Nucleus accumbens (tissue), 56 donors: ENCODE measurements around the gene TGM5.

Source experiments
- DNase-seq, 56 donors: peaks; one replicate each; lab custom pipeline; 2025; lab: John Stamatoyannopoulos, UW

The TGM5 gene

DNA sequence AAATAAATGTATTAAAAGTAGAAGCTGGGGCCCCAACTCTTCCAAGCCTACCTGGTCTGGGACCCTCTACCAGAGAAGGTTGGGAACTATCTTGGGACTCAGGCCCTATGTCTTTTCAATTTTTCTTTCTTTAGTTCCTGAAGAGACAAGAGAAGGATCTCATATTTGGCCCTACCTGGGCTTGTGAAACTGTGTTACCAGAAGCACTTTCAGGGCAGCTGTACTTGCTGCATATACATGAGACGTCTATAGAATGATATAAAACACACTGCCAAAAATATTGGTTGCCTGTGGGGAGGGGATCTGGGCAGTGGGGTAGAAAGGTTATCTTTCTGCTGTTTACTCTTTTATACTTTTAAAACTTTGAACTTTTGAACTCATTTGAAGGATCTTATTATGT is 45.3 kb downstream of the TGM5 start:
- DNase-seq: no peak

DNA sequence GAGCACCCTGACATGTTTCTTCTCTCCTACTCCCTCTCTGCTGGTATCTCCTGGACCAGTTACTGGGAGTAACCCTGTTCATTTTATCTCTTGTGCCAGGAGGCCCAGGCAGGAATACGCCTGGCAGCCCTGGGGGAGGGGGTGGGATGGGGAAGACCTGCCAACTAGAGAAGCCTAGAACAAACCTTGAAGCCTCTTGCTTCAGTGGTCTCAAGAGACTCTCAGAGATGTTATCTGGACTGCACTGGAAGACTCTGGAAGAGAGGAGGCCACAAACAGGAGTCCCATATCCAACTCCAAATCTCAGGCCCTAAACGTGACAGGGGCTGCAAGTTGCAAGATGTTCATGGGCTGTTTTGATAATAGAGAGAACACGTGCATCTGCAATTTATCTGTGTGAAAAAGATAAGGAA is 45.7 kb downstream of the TGM5 start, which contains the start of gene EPB42:
TSS of gene EPB42 (minus strand) at position 28 of the 413 bp plus-strand sequence. CDS start 193 bp downstream, outside the sequence.
- DNase-seq: no peak

DNA sequence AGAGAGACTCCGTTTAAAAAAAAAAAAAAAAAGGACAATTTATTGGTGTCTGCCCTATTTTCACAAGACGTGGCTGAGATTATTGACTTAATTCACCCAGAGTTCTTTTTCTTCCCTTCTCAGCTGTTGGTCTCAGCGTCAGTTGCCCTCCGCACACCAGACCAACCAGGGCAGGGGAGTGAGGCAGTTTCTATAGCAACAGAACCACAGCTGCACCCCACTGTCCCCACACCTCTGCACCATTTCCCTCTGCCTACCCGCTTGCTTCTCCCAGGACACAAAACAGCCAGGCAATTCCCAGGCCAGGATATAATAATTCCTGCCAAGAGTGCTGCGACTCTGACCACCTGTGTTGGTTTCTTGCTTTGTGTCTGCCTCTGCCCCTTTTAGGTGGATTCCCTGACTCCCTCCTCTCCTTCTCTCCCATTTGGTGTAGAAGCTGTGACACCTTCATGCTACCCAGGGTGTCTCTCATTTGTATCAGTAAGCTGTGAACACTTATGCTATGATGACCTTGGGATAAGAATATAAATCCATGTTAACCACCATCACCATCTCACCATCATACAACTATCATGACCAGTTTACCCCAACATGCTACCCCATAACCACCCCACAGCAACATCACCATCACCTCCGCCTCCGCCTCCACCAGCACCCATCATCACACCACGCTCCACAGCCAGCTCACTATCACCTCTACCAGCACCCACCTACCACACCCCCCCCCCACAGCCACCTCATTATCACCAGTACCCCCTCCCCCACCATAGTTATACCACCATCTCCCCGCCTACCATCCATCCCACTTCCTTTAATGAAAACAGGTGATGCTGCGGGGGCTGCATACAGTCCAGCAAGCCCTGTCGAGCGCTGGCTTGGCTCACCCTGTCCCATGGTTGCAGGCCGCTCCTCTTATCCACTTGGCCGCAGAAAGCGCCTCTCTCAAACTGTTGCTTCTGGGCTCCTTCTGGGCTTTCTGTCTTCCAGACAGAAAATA is 46.5 kb downstream of the TGM5 start:
- DNase-seq: no peak

DNA sequence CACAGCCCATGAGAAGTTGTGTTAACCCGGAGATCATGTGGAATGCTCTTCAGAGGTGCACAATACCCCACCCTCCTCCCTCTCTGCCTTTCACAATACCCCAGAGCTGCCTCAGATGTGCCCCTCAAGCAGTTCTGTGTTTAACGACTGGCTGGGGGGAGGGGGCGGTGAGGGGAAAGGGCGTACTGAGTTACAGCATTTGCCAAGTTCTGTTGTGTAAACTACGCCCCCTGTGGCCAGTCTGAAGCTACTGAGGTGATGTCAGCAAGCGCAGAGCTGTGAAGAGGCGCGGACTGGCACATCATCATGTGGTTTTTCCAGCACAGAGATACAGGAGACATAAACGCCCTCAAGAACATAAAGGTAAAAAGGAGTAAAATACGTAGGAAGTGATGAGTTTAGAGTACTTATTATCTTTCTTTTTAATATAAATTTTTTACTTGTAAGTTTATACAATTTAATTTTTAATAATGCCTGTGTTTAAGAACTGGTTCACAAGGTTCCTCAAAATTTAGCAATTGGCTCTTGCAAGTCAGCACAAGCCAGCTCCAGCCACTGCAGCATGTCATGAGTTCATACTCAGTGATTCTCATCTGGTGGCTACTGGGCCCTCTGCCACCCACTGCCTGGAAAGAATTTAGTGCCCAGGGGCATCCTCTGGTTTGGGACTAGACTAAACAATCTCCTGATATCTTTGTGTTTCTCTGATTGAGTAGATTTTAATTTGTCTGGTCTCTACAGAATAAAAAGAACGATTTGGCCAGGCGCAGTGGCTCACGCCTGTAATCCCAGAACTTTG is 47.6 kb downstream of the TGM5 start:
- DNase-seq: no peak

DNA sequence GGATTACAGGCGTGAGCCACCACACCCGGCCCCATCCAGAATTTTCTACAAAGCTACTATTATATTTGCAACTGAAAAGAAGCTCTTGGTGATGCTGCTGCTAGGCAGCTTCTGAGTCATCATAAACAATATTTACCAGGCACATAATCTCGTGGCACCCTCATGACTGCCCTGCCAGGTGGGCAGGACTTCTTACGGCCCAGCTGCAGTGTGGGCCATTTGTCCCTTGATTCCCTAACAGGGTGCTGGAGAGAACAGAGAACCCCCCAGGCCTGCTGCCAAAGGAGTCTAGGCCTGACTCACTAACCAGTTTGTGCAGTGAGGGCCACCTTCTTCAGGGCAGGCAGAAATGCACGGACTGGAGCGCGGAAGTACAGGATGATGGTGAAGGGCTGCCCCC is 50.8 kb downstream of the TGM5 start:
- DNase-seq: peak in 1 of 56 donors; percentile 1

DNA sequence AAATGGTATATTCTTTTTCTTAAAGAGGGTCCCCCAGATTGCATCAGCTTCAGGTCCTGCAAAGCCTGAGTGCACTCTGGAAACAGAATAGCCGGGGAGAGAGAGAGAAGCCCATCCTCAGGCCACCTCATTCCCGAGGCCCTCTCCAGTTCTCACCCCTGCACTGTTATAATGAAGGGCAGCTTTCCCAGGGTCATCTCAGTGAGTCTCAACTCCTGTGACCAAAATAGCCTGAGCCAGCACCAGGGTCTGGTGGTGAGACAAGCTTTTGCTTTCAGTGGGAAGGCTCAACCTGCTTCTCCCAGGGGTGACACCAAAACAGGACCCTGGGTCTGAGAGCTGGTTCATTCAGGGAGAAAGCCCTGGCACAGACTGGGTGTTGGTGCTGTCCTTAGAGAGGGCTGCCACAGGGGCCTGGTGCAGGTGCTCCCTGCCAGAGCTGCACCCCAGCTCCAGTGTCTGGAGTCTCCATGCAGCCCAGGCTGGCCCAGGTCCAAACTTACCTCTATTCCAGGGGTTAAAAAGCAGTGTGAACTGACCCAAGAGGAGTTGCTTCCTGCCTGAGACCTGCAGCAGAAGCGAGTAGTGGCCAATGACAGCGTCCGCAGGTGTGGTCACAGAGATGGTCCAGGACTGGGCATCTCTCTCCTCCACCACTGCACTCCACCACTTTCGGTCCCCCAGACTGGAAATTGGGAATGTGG is 52.0 kb downstream of the TGM5 start:
- no peak for DNase-seq

DNA sequence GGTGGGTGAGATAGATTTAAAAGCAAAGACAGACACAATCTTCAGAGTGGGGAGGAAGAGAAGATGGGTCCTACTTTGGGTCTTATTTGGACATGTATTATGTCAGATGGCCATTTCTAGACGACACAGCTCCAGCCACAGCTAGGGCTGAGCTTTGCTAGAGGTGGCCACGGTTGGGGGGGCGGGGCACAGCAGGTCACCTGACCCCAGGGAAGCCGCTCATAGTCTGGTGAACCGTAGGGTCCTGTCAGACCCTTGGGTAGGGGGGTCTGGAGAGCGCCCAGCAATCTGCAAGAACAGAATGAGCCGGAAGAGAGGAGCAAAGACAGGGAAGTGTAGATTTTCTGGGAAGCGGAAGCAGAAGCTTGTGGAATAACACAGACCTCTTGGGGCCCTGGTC is 52.6 kb downstream of the TGM5 start:
- DNase-seq: no peak

DNA sequence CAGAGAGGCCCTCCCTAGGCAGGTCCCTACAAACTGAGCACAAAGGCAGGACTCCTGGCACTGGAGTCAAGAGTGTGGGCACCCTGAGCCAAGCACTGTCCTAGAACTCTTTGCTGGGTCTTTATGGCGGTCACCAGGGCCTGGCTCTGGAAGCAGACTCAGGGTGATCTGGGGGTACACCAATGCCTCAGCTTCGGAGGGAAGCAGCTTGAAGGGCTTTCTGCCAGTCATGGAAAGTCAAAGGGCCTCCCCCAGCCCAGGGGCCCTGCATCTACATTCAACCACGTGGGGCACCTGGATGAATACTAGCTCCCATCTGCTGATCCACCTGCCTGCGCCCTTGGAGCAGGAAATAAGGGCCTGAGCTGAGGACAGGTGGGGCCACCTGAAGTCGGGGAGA is 53.3 kb downstream of the TGM5 start:
- DNase-seq: no peak

DNA sequence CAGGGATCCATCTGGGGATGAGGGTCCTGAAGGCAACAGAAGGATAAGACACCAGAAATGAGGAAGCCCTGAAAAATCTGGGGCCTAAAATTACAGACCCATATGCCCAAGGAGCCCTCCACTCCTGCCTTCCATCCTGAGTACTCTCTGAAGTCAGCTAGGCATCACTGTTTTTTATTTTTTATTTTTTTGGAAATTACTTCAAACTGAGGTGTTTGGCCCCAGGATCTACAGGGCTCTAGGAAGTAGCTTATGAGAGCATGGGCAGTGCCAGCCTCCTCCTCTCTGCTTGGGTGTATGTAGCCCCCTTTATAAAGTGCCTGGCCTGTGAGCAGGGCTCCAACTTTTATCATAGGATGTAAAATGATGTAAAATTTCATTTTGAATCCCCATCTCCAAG is 53.8 kb downstream of the TGM5 start:
- DNase-seq: no peak

DNA sequence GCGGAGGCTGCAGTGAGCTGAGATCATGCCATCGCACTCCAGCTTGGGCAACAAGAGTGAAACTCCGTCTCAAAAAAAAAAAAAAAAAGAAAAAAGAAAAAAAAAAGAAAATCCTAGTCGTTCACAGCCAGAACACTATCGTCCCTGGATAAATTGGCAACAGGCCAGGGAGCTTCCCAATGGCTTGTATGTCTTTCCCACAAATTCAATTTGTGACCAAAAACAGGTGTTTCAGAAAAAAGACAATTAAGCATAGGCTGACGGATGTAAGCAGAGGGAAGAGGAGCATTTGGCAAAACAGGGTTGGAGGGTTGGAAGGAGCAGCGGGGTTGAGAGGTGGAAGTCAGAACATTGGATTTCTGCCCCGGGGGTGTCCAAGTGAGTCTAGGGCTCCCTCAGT is 54.4 kb downstream of the TGM5 start:
- no peak for DNase-seq

DNA sequence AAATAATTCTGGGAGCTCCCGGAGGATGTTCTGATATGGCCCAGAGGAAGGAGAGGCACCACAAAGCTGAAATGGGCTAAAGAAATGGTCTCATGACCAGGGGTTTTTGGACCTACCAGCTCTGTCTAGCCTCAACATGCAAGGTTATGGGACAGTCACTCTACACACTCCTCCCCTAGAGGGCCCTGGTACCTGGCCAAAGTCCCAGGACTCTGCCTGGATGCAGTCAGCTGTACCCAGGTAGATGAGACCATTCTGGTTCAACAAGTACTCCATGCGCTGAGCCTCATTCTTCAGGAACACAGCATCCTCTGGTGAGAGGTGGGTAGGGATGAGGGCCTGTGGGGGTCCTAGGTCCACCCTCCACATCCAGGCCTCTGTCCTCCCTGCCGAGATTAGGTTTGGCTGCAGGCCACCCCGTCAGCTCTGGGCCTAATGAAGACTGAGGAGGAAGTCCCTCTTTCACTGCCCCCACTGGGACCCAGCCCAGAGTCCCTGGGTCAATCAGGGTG is 55.4 kb downstream of the TGM5 start:
- no peak for DNase-seq

DNA sequence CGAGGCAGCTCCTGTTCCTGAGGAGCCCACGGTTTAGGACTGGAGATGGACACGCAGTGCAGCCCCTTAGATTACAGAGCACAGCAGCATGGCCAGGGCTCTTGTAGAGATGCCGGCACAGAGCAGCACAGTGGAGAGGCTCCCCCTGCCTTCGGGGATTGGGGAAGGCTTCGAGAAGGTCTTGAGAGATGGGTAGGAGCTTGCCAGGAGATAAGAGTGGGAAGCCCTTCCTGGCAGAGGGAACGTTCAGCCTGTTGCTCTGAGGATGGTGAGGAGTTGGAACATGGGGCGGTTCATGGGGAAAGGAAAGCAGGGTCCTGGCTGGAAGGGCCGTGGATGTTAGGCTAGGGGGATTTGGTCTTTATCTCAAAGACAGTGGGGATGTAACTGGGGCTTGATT is 55.9 kb downstream of the TGM5 start:
- no peak for DNase-seq

DNA sequence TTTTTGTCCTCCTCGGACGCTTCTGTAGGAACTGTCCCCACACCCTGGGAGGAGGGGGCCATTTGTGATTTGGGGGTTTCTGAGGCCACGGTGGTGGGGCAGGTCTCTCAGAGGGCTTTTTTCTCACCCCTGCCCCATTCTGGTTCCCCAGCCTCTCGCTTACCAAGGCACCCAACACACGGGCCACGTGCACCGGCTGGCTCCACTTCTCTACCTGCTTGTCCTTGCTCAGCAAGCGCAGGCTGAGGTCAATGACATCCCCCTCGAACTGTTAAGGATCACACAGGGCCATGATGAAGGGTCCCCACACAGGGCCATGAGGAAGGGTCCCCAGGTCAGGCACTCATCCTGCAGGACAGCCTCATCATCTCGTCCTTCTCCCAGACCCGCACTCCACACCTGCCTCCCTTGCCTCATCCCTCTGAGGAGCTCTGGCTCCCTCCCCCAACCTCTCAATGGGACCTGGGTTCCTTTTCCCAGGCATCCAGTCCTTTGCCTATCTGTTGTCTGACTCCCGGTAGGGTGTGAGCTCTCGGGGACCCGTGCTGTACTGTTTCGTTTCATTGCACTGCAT is 56.5 kb downstream of the TGM5 start:
- DNase-seq: no peak

DNA sequence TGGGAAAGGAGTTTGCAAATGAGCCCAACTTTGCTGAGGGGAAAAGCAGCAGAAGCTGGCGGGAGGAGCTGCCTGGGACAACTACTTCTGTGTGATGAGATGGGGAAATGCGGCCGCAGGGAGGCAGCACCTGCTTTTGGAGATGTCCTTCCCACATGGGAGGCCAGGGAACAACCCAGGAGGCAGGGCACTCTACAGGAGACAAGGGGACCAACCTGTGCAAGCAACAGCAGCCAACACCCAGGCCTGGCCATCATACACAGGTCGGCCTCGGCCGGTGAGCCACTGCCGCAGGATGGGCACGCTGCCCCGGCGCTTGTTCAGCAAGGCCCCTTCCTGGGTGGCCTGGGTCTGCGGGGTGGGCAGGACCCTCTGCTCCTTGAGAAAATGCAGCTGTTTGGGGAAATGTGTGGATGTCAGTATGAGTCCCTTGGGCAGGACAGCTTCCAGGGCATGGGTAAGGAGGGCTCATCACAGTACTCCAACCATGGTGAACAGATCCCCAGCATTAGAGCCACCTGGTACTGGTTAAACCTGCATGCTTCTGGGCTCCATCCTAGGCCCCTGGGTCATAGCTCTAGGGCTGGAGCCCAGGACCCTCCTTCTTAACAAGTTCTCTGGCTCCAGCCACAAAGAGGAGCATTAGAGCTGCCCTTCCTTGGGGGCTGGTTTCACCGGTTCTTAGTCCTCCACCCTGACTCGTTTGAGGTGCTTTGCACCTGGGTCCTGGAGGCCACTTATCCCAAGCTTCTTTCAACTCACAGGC is 57.5 kb downstream of the TGM5 start:
- no peak for DNase-seq

DNA sequence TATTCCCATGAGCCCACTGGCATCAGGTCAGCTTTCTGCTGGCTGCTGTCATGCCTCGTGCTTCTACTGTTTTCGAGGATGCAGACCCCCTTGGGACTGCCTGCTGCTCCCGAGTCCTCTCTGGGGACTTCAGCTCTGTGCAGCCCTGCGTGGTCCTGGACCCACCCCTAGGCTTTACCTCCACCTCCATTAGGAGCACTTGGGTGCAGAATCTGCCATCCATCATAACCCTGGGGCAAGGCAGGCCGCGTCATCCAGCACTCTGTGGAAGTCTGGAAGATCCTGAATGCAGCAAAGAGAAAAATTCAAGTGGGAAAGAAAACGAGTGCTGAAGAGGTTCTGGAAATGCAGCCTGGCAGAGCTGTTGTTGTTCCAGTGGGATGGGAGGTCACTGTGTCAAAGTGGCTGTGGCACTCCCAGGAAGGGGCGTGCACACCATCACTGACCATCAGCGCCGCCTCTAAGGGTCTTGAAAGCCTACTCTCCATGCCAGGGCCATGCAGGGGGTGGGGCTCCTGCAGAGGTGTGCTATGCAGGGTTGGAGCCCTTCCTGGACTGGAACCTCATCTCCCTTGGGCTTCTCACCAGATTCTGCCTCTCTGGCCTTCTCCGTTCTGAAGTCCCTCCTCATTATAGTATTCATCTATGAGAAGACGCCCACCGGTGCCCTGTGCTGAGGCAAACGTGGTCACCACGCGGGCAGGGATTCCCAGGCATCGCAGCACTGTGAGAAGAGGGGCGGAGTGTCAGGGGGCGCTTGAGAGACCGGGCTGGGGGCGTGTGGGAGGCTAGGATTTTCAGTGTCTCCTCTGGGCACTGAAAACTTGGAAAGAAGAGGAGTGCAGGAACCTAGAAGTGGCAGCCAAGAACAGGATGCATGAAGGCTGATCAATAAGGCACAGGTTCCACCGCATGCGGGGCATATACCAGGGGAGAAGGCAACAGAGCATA is 58.4 kb downstream of the TGM5 start:
- no peak for DNase-seq

DNA sequence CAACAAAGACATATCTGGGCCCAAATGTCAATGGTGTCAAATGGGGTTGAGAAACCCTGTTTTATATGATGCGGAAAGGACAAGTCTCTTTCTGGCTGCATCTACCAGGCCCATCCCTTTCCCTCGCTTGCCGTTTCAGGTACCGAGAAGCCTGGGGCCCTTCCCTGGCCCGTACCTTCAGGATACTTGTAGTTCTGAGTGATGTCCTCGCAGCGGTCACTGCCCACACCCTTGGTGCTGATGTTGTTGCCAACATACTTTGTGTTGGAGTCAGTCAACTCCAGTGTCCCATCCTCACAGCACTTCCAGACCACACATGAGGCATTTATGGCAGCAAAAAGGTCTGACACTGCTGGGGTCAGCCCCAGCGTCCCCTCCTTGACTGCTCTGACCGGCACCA is 59.7 kb downstream of the TGM5 start:
- no peak for DNase-seq

DNA sequence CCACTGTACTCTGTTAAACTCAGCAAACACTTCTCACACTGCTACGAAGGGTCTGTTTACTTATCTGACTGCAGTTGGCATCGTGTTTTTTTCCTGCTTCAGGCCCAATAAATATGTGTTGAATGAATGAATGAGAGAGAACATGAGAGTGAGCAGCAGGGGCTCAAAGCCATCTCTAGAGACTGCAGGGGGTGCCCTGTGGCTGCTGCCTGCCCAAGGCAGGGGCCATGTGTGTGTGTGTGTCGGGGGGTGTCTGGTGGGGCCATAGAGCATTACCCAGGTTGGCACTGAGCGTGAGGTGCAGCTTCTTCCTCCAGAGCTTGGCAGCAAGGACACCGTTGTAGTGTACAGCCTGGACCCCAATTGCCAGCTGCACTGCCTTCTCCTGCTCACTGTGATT is 60.7 kb downstream of the TGM5 start:
- DNase-seq: no peak
